NCI-H526 treated with DMSO at 0.1 percent for 48 hours (cell line): ENCODE measurements around the gene CCDC170.

Experiments
- DNase-seq: peaks from one replicate; lab custom pipeline; 2025; lab: John Stamatoyannopoulos, UW

CCDC170 gene

GRCh38 chr6:151658091-151658490 is 164.3 kb downstream of the CCDC170 start:
- DNase-seq, result no peak

GRCh38 chr6:151659212-151659611 is 165.4 kb downstream of the CCDC170 start:
- no peak for DNase-seq

- DNase-seq, result no peak
Measured at GRCh38 chr6:151661509-151661908, 167.7 kb downstream of the CCDC170 start.

- no peak for DNase-seq
Measured at GRCh38 chr6:151661928-151662327, 168.1 kb downstream of the CCDC170 start.

- no peak for DNase-seq
Measured at GRCh38 chr6:151663559-151663958, 169.7 kb downstream of the CCDC170 start.

- DNase-seq, result no peak
Measured at GRCh38 chr6:151664390-151664789, 170.6 kb downstream of the CCDC170 start.

GRCh38 chr6:151665329-151665728 is 171.5 kb downstream of the CCDC170 start:
- no peak for DNase-seq

GRCh38 chr6:151666526-151666925 is 172.7 kb downstream of the CCDC170 start:
- no peak for DNase-seq

- no peak for DNase-seq
Measured at GRCh38 chr6:151669208-151669560, 175.4 kb downstream of the CCDC170 start.

GRCh38 chr6:151670116-151670515 is 176.3 kb downstream of the CCDC170 start:
- no peak for DNase-seq
